ENCODE measurements around the gene FGF11.

- TF ChIP-seq EZH2 (IDR thresholded peaks at IDR 0.05; ENCODE audit: insufficient read depth, poor library complexity, severe bottlenecking) = no peak
- TF ChIP-seq EZH2phosphoT487 (IDR thresholded peaks at IDR 0.05; ENCODE audit: insufficient read depth, low read depth) = no peak
Measured at GRCh38 chr17:7409716-7410115, 29.6 kb upstream of the FGF11 start.
